BJ (cell line): ENCODE results near the gene PKD2L2. TPM values are rescaled to one million over a fixed set of nuclear protein-coding genes. Genes with fewer than 3 reads are reported as not detected.
"Not testable (repeated sequence)": the region's sequence is repeated elsewhere in the genome, so short reads cannot be mapped to it uniquely, and the experiment has no call there.

ENCODE experiments used
- CTCF ChIA-PET: fragments of 350-600 bp; formaldehyde crosslinking; extraction: SDS; loops from one replicate; lab custom pipeline; 2021; ENCODE audit warnings: antibody characterized with exemption, inconsistent platforms; lab: Yijun Ruan, JAX
- POLR2A ChIA-PET: fragments of 300-600 bp; sonication (Branson Sonifier 250); formaldehyde crosslinking; extraction: SDS; loops from one replicate; lab custom pipeline; 2021; ENCODE audit warnings: antibody characterized with exemption; lab: Charles Lee
- DNase-seq: peaks from one replicate; pipeline ENCODE4 v3.0.0-alpha.2; 2011; ENCODE audit warnings: low read depth
- H3K27me3 ChIP-seq: 2 replicates; pipeline ENCODE4 v1.6.0; 2011; ENCODE audit warnings: low read length; ENCODE audit not compliant: control insufficient read depth, insufficient read depth
- H3K36me3 ChIP-seq: 2 replicates; pipeline ENCODE4 v1.5.1; 2011; ENCODE audit warnings: low read length; ENCODE audit not compliant: control insufficient read depth, insufficient read depth
- H3K4me3 ChIP-seq: 2 replicates; pipeline ENCODE4 v1.5.1; 2011; ENCODE audit warnings: low read depth, mild to moderate bottlenecking, control low read depth, low read length
- polyA plus RNA-seq: library from polyadenylated mRNA; depleted of rRNA; stranded (reverse); fragments of >200 nt; gene quantifications from 2 replicates; pipeline ENCODE4 v1.2.3, GENCODE V29; 2011
- TF ChIP-seq, protein P1 (sequence below): IDR thresholded peaks from 2 replicates; pipeline ENCODE4 v1.5.1; 2011; ENCODE audit warnings: low read depth, mild to moderate bottlenecking, control low read depth, inconsistent platforms, low read length, moderate library complexity; ENCODE audit not compliant: insufficient read depth

Gene PKD2L2
- polyA plus RNA-seq, 1 experiment = not detected

GRCh38 chr5:137856201-137856600, 33.1 kb upstream of the PKD2L2 start:
- POLR2A ChIA-PET = no interaction called here
- H3K27me3 ChIP-seq = peaks cover 2% of the 10 kb centered on the region; the same call in 1 of the 2 replicates
- DNase-seq = no peak
- H3K4me3 ChIP-seq = no peak overlapping the region
- H3K36me3 ChIP-seq = no peaks in the 10 kb centered on the region
- CTCF ChIA-PET = interaction anchor here (0.5 kb wide), 1 partner anchor 725 kb away, joined by 4 read pairs; no protein-coding TSS in a partner anchor
- TF ChIP-seq, protein P1, sequence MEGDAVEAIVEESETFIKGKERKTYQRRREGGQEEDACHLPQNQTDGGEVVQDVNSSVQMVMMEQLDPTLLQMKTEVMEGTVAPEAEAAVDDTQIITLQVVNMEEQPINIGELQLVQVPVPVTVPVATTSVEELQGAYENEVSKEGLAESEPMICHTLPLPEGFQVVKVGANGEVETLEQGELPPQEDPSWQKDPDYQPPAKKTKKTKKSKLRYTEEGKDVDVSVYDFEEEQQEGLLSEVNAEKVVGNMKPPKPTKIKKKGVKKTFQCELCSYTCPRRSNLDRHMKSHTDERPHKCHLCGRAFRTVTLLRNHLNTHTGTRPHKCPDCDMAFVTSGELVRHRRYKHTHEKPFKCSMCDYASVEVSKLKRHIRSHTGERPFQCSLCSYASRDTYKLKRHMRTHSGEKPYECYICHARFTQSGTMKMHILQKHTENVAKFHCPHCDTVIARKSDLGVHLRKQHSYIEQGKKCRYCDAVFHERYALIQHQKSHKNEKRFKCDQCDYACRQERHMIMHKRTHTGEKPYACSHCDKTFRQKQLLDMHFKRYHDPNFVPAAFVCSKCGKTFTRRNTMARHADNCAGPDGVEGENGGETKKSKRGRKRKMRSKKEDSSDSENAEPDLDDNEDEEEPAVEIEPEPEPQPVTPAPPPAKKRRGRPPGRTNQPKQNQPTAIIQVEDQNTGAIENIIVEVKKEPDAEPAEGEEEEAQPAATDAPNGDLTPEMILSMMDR = no peak

GRCh38 chr5:137856916-137857862, 32.1 kb upstream of the PKD2L2 start:
- Histone ChIP-seq H3K27me3 (peaks cover 2% of the 10 kb centered on the region; the same call in 1 of the 2 replicates), H3K4me3 (no peak overlapping the region), H3K36me3 (no peaks in the 10 kb centered on the region)
- ChIA-PET CTCF (interaction anchor here (0.5 to 1.0 kb wide), 2 partner anchors 9 to 726 kb away, joined by 3 to 4 read pairs; no protein-coding TSS in a partner anchor), POLR2A (no interaction called here)
- DNase-seq = no peak
- TF ChIP-seq, protein P1 = no peak

GRCh38 chr5:137858223-137858916, 30.9 kb upstream of the PKD2L2 start:
- TF ChIP-seq, protein P1 = no peak
- ChIA-PET POLR2A (no interaction called here), CTCF (interaction anchor here (1.0 kb wide), 1 partner anchor 11 kb away, joined by 3 read pairs; no protein-coding TSS in a partner anchor)
- no peak for DNase-seq
- Histone ChIP-seq H3K4me3 (no peak overlapping the region), H3K36me3 (no peaks in the 10 kb centered on the region), H3K27me3 (peaks cover 2% of the 10 kb centered on the region; the same call in 1 of the 2 replicates)

GRCh38 chr5:137858954-137859353, 30.3 kb upstream of the PKD2L2 start:
- Histone ChIP-seq H3K4me3 (no peak overlapping the region), H3K27me3 (peaks cover 2% of the 10 kb centered on the region; the same call in 1 of the 2 replicates), H3K36me3 (no peaks in the 10 kb centered on the region)
- TF ChIP-seq, protein P1 = no peak
- ChIA-PET CTCF (no interaction called here), POLR2A (no interaction called here)
- no peak for DNase-seq

DNA sequence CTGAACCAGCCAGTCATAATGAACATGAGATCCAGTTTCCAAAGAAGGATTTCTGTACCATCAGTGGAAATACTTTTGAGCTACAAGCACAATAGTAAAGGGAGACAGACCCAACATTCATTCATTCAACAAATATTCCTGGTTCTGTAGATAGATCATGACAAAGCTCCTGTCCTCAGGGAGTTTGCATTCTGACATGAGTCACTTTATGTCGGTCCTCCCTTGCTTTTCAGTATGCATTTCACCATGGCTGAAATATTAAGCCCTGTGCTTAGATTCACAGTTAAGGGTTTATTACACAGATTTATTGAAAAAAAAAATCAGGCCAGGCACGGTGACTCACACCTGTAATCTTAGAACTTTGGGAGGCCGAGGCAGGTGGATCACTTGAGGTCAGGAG, 27.0 kb upstream of the PKD2L2 start:
- CTCF ChIA-PET = no interaction called here
- Histone ChIP-seq H3K36me3 (no peaks in the 10 kb centered on the region), H3K27me3 (no peaks in the 10 kb centered on the region), H3K4me3 (no peak overlapping the region)
- no peak for DNase-seq
- POLR2A ChIA-PET = no interaction called here
- TF ChIP-seq, protein P1 = no peak

GRCh38 chr5:137863653-137864052, 25.6 kb upstream of the PKD2L2 start:
- CTCF ChIA-PET = interaction anchor here (1.2 kb wide), 1 partner anchor 11 kb away, joined by 3 read pairs; no protein-coding TSS in a partner anchor
- H3K4me3 ChIP-seq, DNase-seq, H3K36me3 ChIP-seq, POLR2A ChIA-PET, H3K27me3 ChIP-seq: not testable (repeated sequence)
